HL-60/S4 treated with retinoic acid at 250 ng/mL for 4 days and 3 days (cell line): ENCODE data around the gene NMRAL1.

ENCODE experiments used
- in situ Hi-C: fragments of 300-500 bp; cut with MboI; formaldehyde crosslinking; loops from 2 replicates; pipeline ENCODE4 v1.7.0; 2022; ENCODE audit warnings: low sequenced_read_pairs

The NMRAL1 gene

DNA sequence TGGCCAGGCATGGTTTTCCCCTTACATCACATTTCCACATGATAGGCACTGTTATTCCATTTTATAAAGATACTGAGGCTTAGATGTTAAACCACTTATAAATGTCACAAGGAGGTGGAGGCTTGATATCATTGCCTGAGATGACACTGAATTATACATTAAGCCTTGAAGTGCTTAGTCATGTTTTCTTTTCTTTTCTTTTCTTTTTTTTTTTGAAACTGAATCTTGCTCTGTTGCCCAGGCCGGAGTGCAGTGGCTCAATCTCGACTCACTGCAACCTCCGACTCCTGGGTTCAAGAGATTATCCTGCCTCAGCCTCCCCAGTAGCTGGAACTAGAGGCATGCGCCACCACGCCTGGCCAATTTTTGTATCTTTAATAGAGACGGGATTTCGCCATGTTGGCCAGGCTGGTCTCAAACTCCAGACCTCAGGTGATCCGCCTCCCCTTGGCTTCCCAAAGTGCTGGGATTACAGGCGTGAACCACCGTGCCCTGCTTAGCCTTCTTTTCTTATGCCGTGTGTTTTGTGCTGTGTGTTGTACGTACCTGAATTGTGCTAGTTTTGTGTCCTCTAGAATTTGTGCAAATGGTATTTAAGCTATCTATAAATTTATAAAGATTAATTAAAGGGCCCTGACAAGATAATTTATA, 47.6 kb downstream of the NMRAL1 start:
- in situ Hi-C loops, result no loop called here

DNA sequence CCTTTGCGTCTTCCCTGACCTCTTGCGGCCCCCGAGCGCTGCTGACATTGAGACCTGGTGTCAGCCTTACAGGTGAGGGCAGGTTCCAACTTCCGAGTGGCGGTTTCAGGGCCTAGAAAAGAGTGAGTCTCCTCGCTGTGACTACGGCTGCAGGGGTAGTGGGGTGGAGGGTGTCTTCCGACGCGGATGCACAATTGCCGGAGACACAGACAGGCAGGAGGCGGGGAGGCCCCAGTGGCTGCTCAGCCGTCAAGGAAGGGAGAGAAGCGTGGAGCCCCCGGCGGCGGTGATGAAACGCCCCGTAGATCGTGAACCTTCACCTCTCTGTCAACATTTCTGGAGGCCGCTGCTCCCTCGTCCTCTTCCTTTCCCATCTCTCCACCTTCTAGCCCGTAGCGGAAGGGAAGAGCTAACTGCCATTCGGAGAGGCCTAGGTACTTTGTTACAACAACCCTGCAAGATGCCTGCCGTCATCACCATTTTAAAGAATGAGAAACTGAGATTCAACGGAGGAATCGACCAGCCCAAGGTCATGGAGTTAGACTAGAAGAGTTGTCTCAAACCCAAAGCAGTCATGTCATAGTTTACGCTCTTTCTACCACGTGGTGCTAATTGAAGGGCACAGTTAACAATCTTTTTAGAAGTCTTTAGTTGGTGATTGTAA, 48.3 kb downstream of the NMRAL1 start:
- in situ Hi-C loops, result no loop called here

DNA sequence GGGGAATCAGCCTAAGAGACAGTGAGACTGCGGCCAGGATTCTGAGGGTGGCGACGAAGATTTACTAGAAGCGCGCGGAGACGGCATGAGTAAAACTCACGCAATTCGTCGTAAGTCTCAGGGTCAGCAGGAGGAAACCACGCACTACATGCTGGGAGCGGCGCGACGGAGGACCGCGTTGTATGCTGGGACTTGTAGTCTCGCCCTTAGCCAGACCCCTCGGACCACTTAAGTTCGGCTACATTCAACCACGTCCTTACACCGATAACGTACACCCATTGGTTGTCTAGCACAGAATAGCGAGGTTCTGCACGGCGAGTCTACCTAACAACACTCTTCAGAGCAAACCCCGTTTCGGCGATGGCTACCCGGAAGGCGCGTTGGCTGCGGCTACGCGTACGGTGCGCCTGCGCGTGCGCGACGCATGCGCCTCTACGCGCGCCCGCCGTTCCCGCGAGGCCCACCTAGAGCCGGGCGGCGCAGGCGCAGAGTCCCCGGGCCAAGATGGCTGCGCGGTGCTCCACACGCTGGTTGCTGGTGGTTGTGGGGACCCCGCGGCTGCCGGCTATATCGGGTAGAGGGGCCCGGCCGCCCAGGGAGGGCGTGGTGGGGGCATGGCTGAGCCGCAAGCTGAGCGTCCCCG, 48.9 kb downstream of the NMRAL1 start, which contains the start of gene DNAJA3:
Gene DNAJA3 (plus strand): TSS at position 491 of the 643 bp plus-strand sequence. CDS start 14 bp downstream, at position 505.
- in situ Hi-C loops, result no loop called here

DNA sequence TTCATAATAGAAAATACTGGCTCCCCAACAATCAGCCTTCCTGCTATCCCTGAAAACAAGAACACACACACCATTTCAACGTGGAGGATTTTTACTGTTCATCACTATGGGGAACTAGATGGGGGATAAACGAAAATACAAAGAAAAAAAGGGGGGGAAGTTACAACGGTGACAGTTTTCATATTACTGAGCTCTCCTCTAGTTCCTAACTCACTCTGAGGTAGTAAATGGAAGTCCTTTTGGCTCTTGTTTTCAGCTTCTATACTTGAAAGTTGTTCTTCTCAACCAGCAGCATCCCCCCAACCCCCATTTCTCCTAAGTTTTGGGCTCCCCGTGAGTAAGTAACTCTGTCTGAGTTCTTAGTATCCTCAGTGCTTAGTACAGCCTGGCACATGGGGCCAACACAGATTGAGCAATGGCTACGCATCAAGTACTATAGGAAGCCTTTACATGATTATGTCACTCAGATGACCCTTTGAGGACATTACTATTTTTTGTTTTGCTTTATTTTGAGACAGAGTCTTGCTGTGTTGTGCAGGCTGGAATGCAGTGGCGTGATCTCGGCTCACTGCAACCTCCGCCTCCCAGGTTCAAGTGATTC, 53.8 kb downstream of the NMRAL1 start:
- in situ Hi-C loops, result no loop called here

DNA sequence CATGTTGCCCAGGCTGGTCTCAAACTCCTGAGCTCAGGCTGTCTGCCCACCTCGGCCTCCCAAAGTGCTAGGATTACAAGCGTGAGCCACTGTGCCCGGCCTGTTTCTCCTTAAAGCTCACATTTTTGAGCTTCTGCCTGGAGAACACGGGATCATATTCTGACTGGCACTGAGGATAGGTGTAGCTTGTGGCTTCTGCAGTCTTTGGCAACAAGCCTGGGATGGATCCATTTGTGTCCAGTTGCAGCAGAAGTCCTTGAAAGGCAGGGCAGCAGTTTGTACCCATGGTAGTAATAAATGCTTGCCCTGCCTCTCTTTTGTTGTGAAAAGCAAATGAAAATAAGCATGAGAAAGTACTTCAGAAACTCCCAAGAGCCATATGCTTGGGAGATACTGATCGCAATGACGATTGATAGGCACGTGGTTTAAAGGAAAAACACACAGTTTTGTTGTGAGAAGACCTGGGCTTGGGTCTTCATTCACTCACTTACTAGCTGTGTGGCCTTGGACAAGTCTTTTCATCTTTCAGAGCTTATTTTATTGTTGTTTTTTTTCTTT, 54.9 kb downstream of the NMRAL1 start:
- in situ Hi-C loops, result no loop called here

DNA sequence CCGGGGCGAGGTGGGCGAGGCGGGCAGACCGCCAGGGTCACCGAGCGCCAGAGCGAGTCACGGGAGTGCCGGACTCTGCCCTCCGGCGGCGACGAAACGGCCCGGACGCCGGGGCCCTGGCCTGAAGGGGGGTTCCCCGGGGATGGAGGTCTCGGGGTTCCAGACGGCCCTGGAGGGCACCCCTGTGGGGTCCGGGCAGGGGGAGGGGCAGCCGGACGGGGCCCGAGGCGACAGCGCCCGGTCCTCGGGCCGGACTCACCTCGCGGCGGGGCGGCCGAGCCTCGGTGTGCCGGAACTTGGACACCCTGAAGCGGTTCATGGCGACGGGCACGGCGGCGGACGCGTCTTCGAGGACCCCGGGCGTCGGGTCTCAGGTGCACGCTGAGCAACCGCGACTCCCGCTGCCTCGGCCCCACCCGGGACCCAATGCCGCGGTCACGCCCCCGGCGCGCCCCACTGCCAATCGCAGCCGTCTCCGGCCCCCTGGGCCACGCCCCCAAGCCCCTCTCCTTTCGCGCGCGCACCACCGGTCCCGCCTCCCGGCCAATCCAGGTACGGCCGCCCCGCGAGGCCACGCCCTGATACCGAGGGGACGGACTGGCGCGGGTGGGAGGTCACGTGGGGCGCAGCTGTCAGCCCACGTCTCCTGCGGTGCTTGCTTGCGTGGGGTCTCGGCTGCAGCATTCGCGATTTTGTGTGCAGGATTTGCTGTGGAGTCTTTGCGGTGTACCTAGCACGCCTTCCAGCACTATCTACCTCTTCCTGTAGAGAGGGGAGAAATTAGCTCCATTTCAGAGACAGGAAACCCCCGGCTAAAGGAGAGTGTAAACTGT, 58.0 kb downstream of the NMRAL1 start, which contains the start of gene CORO7:
Gene CORO7 (minus strand): TSS at position 397 of the 833 bp plus-strand sequence. CDS start 78 bp downstream, at position 319.
- in situ Hi-C loops, result no loop called here

DNA sequence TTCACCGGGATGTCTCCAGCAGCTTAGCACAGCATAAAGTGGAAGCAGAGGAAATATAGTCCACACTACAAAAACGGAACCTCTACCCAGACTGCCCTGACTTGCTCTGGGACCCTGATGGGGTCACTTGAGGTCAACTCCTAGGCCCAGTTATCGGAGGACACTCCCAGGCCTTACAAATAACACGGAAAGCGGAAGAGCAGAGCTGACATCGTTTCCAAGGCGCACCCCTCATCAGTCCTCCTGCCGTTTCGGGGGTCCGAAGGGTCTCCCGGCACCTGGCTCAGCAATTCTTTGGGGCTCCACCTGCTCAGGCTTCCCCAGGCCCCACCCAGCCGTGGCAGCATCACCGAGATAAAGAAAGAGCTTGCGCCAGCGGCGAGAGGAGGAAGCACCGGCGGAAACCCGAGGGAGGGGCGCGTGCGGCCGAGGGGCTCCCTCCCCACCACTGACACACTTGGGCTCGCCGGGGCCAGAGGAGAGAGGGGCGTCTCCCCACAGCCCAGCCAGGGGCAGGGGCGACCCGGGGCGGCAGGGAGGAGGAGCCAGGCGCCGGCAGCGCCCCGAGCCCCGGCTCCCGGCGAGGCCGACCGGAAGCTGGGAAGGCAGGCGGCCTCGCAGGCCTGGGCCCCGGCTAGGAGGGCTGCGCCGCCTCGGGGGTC, 58.8 kb downstream of the NMRAL1 start:
- in situ Hi-C loops, result no loop called here

DNA sequence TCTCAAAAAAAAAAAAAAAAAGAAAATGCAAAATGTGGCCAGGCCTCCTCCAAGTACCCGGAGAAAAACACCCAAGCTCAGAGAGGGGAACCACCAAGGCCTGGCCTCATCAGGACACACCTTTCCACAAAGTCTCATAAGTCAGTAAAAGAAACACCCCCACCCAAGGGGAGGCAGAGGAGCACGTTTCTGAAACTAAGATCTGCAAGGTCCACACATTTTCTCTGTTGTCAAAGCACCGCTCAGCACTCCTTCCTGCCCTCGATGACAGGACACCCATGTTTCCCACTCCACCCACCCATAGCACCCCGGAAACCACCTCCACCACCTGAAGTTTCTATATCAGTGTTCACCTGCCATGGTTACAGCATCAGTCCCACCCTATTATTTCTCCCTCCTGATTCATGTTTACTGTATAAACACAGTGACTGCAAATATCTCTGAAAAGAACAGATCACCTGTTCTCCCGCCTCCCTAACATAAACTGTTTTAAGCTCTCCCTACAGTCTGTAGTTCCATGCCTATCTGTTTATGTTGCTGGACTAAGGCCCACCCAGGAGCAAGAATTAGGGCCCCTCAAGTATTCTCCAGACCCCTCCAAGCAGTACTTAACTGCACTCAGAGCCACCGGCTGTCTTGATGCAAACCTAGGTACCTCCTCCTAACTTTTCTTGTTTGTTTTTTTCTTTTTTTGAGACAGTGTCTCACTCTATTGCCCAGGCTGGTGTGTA, 60.1 kb downstream of the NMRAL1 start:
- in situ Hi-C loops, result no loop called here

DNA sequence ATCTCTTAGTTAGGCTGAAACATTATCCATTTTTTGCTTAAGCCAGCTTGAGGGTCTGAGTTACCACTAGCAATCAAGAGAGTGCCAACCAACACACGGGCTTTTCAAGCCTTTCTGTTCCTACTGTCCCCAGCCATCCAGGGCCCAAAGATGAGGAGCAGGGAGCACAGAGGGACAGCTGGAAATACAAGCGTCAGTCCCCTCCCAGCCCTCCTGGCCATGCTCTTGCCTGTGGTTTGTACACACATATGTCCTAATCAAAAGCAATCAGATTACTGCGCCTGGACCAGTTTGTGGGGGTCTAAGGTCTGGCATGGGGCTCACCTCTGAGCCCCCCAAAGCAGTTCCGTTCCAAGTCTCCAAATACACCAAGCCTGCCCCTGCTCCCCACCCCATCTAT, 61.6 kb downstream of the NMRAL1 start:
- in situ Hi-C loops, result no loop called here

DNA sequence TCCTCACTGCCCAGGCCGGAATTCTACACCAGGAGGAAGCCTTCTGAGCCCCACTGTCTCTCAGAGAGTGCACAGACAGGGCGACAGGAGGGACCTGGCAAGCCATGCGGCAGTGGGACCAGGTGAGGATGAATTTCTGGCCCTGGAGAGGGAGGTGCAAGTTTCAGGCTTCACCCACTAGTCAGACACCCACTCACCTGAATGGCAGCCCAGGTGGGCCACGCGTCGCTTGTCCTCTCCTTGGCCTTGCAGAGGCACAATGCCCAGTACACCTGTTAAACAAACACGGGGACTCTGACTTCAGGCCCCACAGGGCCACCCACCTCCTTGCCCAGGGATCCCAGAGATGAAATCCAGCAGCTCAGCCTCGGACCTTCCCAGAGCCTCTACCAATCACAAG, 62.3 kb downstream of the NMRAL1 start:
- in situ Hi-C loops, result no loop called here
